ENCODE measurements around the gene SLC35F3.

Gene SLC35F3

GRCh38 chr1:234316486-234316885, 412.0 kb downstream of the SLC35F3 start:
- no peak for DNase-seq (ENCODE audit: low read depth)
- H3K4me3 ChIP-seq (ENCODE audit: low read depth, low read length), result no peak overlapping the region

GRCh38 chr1:234316937-234317336, 412.5 kb downstream of the SLC35F3 start:
- H3K4me3 ChIP-seq (ENCODE audit: low read depth, low read length), result no peak overlapping the region
- no peak for DNase-seq (ENCODE audit: low read depth)

GRCh38 chr1:234320069-234320468, 415.6 kb downstream of the SLC35F3 start:
- DNase-seq (ENCODE audit: low read depth), result no peak
- no peak overlapping the region for H3K4me3 ChIP-seq (ENCODE audit: low read depth, low read length)

- DNase-seq (ENCODE audit: low read depth), result no peak
- H3K4me3 ChIP-seq (ENCODE audit: low read depth, low read length), result no peak overlapping the region
These were observed 416.1 kb downstream of the SLC35F3 start for GRCh38 chr1:234320549-234320948.

- no peak overlapping the region for H3K4me3 ChIP-seq (ENCODE audit: low read depth, low read length)
These were observed 416.8 kb downstream of the SLC35F3 start for GRCh38 chr1:234321231-234321630.

GRCh38 chr1:234322097-234322496, 417.6 kb downstream of the SLC35F3 start:
- H3K4me3 ChIP-seq (ENCODE audit: low read depth, low read length), result no peak overlapping the region
- no peak for DNase-seq (ENCODE audit: low read depth)

More at GRCh38 chr1:234321231-234321630, 416.8 kb downstream of the SLC35F3 start:
- no peak for DNase-seq (ENCODE audit: low read depth)

GRCh38 chr1:234322979-234323378, 418.5 kb downstream of the SLC35F3 start:
- no peak overlapping the region for H3K4me3 ChIP-seq (ENCODE audit: low read depth, low read length)
- DNase-seq (ENCODE audit: low read depth), result no peak

- no peak overlapping the region for H3K4me3 ChIP-seq (ENCODE audit: low read depth, low read length)
- no peak for DNase-seq (ENCODE audit: low read depth)
These were observed 420.3 kb downstream of the SLC35F3 start for GRCh38 chr1:234324821-234325220.

- no peak for DNase-seq (ENCODE audit: low read depth)
- peak overlapping the region; percentile 40 for H3K4me3 ChIP-seq (ENCODE audit: low read depth, low read length)
These were observed 421.5 kb downstream of the SLC35F3 start for GRCh38 chr1:234325878-234326496.

- peak overlapping the region; percentile 40 for H3K4me3 ChIP-seq (ENCODE audit: low read depth, low read length)
- DNase-seq (ENCODE audit: low read depth), result no peak
These were observed 422.3 kb downstream of the SLC35F3 start for GRCh38 chr1:234326497-234327366.

- no peak overlapping the region for H3K4me3 ChIP-seq (ENCODE audit: low read depth, low read length)
- DNase-seq (ENCODE audit: low read depth), result no peak
These were observed 423.2 kb downstream of the SLC35F3 start for GRCh38 chr1:234327577-234328164.

GRCh38 chr1:234330843-234331215, 426.4 kb downstream of the SLC35F3 start:
- no peak overlapping the region for H3K4me3 ChIP-seq (ENCODE audit: low read depth, low read length)
- DNase-seq (ENCODE audit: low read depth), result peak; percentile 41

- H3K4me3 ChIP-seq (ENCODE audit: low read depth, low read length), result no peak overlapping the region
- peak; percentile 51 for DNase-seq (ENCODE audit: low read depth)
These were observed 427.0 kb downstream of the SLC35F3 start for GRCh38 chr1:234331507-234331906.

- DNase-seq (ENCODE audit: low read depth), result no peak
- H3K4me3 ChIP-seq (ENCODE audit: low read depth, low read length), result no peak overlapping the region
These were observed 431.9 kb downstream of the SLC35F3 start for GRCh38 chr1:234336359-234336758.

GRCh38 chr1:234337233-234337632, 432.8 kb downstream of the SLC35F3 start:
- no peak for DNase-seq (ENCODE audit: low read depth)
- H3K4me3 ChIP-seq (ENCODE audit: low read depth, low read length), result no peak overlapping the region

GRCh38 chr1:234340528-234340927, 436.1 kb downstream of the SLC35F3 start:
- H3K4me3 ChIP-seq (ENCODE audit: low read depth, low read length), result no peak overlapping the region
- DNase-seq (ENCODE audit: low read depth), result no peak

- no peak for DNase-seq (ENCODE audit: low read depth)
- no peak overlapping the region for H3K4me3 ChIP-seq (ENCODE audit: low read depth, low read length)
These were observed 438.3 kb downstream of the SLC35F3 start for GRCh38 chr1:234342774-234343173.

GRCh38 chr1:234345237-234345636, 440.8 kb downstream of the SLC35F3 start:
- H3K4me3 ChIP-seq (ENCODE audit: low read depth, low read length), result no peak overlapping the region
- DNase-seq (ENCODE audit: low read depth), result no peak

- DNase-seq (ENCODE audit: low read depth), result no peak
- H3K4me3 ChIP-seq (ENCODE audit: low read depth, low read length), result no peak overlapping the region
These were observed 444.5 kb downstream of the SLC35F3 start for GRCh38 chr1:234348964-234349363.

- no peak overlapping the region for H3K4me3 ChIP-seq (ENCODE audit: low read depth, low read length)
These were observed 451.5 kb downstream of the SLC35F3 start for GRCh38 chr1:234355782-234356510.

More at GRCh38 chr1:234355782-234356510, 451.5 kb downstream of the SLC35F3 start:
- DNase-seq (ENCODE audit: low read depth), result no peak

All from skeletal muscle cell (primary cell).